Kasumi-1 (cell line): ENCODE measurements around the gene CLEC9A.
"Not testable (repeated sequence)": the region's sequence is repeated elsewhere in the genome, so short reads cannot be mapped to it uniquely, and the experiment has no call there.

ENCODE experiments used
- DNase-seq, 2 experiments: peaks; one replicate each; lab custom pipeline; 2025; lab: John Stamatoyannopoulos, UW

The CLEC9A gene

GRCh38 chr12:10030446-10030845 is at the start of gene CLEC9A:
Gene CLEC9A, plus strand, starts transcription at chr12:10030682. Its CDS starts 22,006 bp downstream, at chr12:10052688.
- DNase-seq: no peak

- no peak for DNase-seq
Observed at GRCh38 chr12:9991876-9992275, 38.6 kb upstream of the CLEC9A start.

- peak in 1 of 2 experiments; percentile 4 for DNase-seq
Observed at GRCh38 chr12:9992296-9992695, 38.2 kb upstream of the CLEC9A start.

- DNase-seq: no peak
Observed at GRCh38 chr12:9999016-9999415, 31.5 kb upstream of the CLEC9A start, which contains the start of gene CLEC1B. Gene CLEC1B, minus strand, starts transcription at chr12:9999121. Its CDS starts 21 bp downstream, at chr12:9999100.

GRCh38 chr12:10001171-10001776 is 29.2 kb upstream of the CLEC9A start:
- DNase-seq: no peak

GRCh38 chr12:10012630-10013330 is 17.7 kb upstream of the CLEC9A start:
- DNase-seq: no peak

- no peak for DNase-seq
Observed at GRCh38 chr12:10015450-10015849, 15.0 kb upstream of the CLEC9A start.

GRCh38 chr12:10016881-10017280 is 13.6 kb upstream of the CLEC9A start:
- DNase-seq: no peak

DNA sequence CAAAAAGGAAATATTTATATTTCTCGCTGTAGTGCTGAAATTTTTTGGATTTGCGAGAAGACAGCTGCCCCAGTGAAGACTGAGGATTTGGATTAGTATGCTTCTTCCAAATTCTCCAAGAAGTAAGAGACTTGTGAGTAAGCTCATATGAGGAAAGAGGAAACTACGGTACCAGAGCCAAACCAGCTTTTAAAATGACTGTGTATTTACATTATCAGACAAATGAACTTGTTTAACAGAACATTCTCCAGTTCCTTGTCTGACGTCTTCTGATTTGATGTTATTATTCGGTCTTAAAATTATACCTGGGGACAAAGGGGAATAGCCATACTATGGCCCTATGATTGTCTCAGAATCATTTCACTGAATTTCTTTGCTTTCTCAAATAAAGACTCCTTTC is 12.1 kb upstream of the CLEC9A start:
- no peak for DNase-seq

- no peak for DNase-seq
Observed at GRCh38 chr12:10021342-10021741, 9.1 kb upstream of the CLEC9A start.

- DNase-seq: no peak
Observed at GRCh38 chr12:10025236-10025635, 5.2 kb upstream of the CLEC9A start.

DNA sequence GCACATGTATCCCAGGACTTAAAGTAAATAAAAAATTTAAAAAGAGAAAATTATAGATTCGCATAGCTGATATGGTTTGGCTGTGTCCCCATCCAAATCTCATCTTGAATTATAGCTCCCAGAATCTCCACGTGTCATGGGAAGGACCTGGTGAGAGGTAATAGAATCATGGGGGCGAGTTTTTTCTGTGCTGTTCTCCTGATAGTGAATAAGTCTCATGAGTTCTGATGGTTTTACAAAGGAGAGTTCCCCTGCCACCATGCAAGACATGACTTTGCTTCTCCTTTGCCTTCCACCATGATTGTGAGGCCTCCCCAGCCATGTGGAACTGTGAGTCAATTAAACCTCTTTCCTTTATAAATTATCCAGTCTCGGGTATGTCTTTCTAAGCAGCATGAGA is 3.8 kb upstream of the CLEC9A start:
- DNase-seq: not testable (repeated sequence)

DNA sequence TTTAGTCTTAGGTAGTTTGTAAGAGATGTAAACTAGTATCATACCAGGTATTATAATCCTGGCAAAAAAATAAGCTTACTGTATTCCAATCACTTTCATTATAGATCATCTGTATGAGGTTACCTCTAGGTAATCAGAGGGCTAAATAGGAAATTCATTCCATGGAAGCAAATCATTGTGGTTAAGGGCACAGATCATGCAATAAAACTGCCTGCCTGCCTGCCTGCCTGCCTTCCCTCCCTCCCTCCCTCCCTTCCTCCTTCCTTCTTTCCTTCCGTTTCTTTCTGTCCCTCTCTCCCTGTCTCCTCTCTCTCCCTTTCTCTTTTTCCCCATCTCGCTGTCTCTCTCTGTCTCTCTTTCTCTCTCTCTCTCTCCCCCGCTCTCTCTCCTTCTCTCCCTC is 3.2 kb upstream of the CLEC9A start:
- DNase-seq: no peak

- DNase-seq: peak; percentile 15 to 39
Observed at GRCh38 chr12:10027721-10028120, 2.8 kb upstream of the CLEC9A start.

GRCh38 chr12:10031321-10031720 is 839 bp downstream of the CLEC9A start:
- no peak for DNase-seq

- no peak for DNase-seq
Observed at GRCh38 chr12:10031771-10032175, 1.3 kb downstream of the CLEC9A start.

GRCh38 chr12:10033783-10034545 is 3.5 kb downstream of the CLEC9A start:
- DNase-seq: peak; percentile 14 to 57

- DNase-seq: no peak
Observed at GRCh38 chr12:10042167-10042566, 11.7 kb downstream of the CLEC9A start.

GRCh38 chr12:10048526-10048925 is 18.0 kb downstream of the CLEC9A start:
- DNase-seq: peak; percentile 28 to 56

DNA sequence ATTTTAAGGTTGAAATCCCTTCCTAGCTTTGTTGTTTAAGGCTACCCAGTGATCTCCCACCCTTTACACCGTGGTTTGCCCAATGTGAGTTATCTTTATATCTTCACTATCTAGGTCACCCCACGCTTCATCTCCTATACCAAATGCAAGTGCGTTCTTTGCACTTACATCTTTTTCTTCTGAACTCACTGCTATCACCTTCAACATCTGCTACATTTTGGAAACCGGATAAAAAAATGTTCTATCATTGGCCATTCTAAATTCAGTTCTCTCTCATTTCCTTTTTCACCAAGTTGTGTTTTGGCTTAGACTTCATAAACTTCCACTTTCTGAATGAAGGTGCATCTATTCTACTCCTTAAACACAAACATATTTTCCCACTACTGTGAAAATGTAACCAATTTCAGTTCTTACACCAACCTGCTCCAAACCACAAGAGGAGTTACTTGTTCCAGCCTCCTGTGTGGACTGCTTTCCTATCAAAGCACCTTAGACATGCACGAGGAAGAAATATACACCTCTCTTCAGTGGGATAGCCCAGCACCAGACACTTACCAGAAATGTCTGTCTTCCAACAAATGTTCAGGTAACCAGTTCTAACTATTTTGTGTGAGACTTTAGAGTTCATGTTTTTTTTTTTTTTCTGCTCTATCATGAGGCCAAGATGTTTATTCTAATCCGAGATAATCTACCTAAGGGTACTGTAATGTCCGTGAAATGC is 21.9 kb downstream of the CLEC9A start:
- DNase-seq: no peak

- DNase-seq: no peak
Observed at GRCh38 chr12:10058387-10058786, 27.9 kb downstream of the CLEC9A start.

DNA sequence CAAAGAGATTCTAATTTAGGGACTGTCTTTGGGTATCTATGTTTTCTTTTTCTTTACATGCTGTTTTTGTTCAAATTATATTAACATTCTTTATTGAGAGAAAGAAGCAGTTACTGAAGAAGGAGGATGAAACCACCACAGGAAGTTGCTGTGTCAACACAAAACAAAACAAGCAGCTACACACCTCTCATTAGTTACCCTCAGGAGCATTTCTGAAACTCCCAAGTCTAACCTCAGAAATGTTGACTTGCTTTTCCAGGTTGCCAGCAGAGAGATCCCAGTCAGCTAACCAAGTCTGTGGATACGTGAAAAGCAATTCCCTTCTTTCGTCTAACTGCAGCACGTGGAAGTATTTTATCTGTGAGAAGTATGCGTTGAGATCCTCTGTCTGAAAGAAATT is 34.8 kb downstream of the CLEC9A start:
- DNase-seq: no peak
